Suprapubic skin (tissue), 3 donors: ENCODE results near the gene CRB2.

Experiments used
- CTCF ChIP-seq, 2 donors: fragments of 200-600 bp in 1 of 2; fragments of 450-650 bp in 1 of 2; sonication (generic) in 1 of 2; IDR thresholded peaks; one replicate each; pipeline ENCODE4 v1.5.1; 2016 to 2019; ENCODE audit warnings: antibody characterized with exemption in 2 of 2, mild to moderate bottlenecking in 1 of 2, moderate library complexity in 1 of 2
- POLR2A ChIP-seq, 2 donors: fragments of 450-650 bp; IDR thresholded peaks; one replicate each; pipeline ENCODE4 v1.6.1; 2017; ENCODE audit warnings: antibody characterized with exemption in 2 of 2, mild to moderate bottlenecking in 2 of 2, moderate library complexity in 2 of 2

DNA sequence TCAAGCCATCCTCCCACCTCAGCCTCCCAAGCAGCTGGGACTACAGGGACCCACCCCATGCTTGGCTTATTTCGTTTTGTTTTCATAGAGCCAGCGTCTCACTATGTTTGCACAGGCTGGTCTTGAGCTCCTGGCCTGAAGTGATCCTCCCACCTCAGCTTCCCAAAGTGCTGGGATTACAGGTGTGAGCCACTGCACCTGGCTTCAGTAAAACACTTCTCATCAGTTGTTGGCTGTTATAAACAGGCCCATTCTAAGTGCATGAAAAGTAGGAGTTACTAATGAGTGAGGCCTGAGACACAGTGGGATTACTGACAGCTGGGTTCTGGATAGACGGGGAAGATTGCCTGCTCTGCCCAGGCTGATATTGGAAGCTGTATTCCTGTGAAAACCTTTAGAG, 3.5 kb downstream of the CRB2 start:
- TF ChIP-seq CTCF (IDR thresholded peaks at IDR 0.05) (no peak), POLR2A (IDR thresholded peaks at IDR 0.05) (no peak)
